Endothelial cell of umbilical vein (primary cell): ENCODE data around the gene TREML4. TPM values are rescaled to one million over a fixed set of nuclear protein-coding genes. Genes with fewer than 3 reads are reported as not detected.

ENCODE experiments used
- Bru-seq: library from RNA; stranded (reverse); fragments of 400-500 nt; gene quantifications from one replicate; lab custom pipeline; 2021; lab: Mats Ljungman, UMichigan
- BruChase-seq, 2 experiments: library from RNA; stranded (reverse); fragments of 400-500 nt; gene quantifications; one replicate each; lab custom pipeline; 2021; lab: Mats Ljungman, UMichigan
- BruUV-seq: library from RNA; stranded (reverse); fragments of 400-500 nt; replicated peaks from 2 replicates; lab custom pipeline; 2021; lab: Mats Ljungman, UMichigan
- CTCF ChIA-PET: fragments of 300-600, 350-600 bp; sonication (Branson Sonifier 250); formaldehyde crosslinking; loops from one replicate; lab custom pipeline; 2021; ENCODE audit warnings: antibody characterized with exemption, inconsistent platforms; lab: Charles Lee
- POLR2A ChIA-PET: fragments of 300-600, 350-600 bp; sonication (Branson Sonifier 250); formaldehyde crosslinking; loops from one replicate; lab custom pipeline; 2021; ENCODE audit warnings: antibody characterized with exemption, inconsistent platforms; lab: Charles Lee
- DNase-seq: peaks from one replicate; pipeline ENCODE4 v3.0.0-alpha.2; 2011; ENCODE audit warnings: low read depth, low spot score
- FAIRE-seq: peaks from 2 replicates; lab custom pipeline; 2011; peaks lifted over from hg19 to GRCh38; lab: Jason Lieb, UNC
- H2AFZ ChIP-seq: 2 replicates; pipeline ENCODE4 v1.6.0; 2012; ENCODE audit warnings: low read depth, low read length, control low read depth, inconsistent platforms
- H3K27ac ChIP-seq: 2 replicates; pipeline ENCODE4 v1.5.1; 2011; ENCODE audit warnings: low read depth, mild to moderate bottlenecking, control low read depth, low read length, moderate library complexity; ENCODE audit not compliant: insufficient read depth
- H3K27me3 ChIP-seq, 2 experiments: 2 replicates each; pipeline versions ENCODE4 v1.6.0 to v1.6.1; 2011; ENCODE audit warnings: low read length in 2 of 2, mixed read lengths in 1 of 2; ENCODE audit not compliant: control insufficient read depth in 2 of 2, insufficient read depth in 2 of 2
- H3K36me3 ChIP-seq, 2 experiments: 2 replicates in 1 of 2; 3 replicates in 1 of 2; pipeline ENCODE4 v1.5.1; 2011; ENCODE audit warnings: low read length in 2 of 2, mild to moderate bottlenecking in 1 of 2, moderate library complexity in 1 of 2; ENCODE audit not compliant: control insufficient read depth in 2 of 2, insufficient read depth in 2 of 2; ENCODE audit errors: extremely low read depth in 1 of 2
- H3K4me1 ChIP-seq: 3 replicates; pipeline ENCODE4 v1.5.1; 2011; ENCODE audit warnings: mild to moderate bottlenecking, low read length; ENCODE audit not compliant: control insufficient read depth, insufficient read depth; ENCODE audit errors: extremely low read depth
- H3K4me2 ChIP-seq: 2 replicates; pipeline ENCODE4 v1.6.1; 2011; ENCODE audit warnings: low read length, control low read depth, mixed read lengths; ENCODE audit not compliant: insufficient read depth
- H3K4me3 ChIP-seq, 3 experiments: fragments of 200-600 bp in 1 of 3; sonication (generic), shearing (Covaris generic) in 1 of 3; replicated peaks in 1 of 3; 2 replicates each; pipeline ENCODE4 v1.5.1; 2011 to 2016; ENCODE audit warnings: control low read depth in 3 of 3, low read length in 3 of 3, mild to moderate bottlenecking in 2 of 3, inconsistent platforms in 1 of 3, low read depth in 1 of 3, moderate library complexity in 1 of 3; ENCODE audit not compliant: insufficient read depth in 1 of 3
- H3K79me2 ChIP-seq: 2 replicates; pipeline ENCODE4 v1.6.0; 2012; ENCODE audit warnings: low read length, inconsistent platforms; ENCODE audit not compliant: control insufficient read depth, insufficient read depth
- H3K9ac ChIP-seq: replicated peaks from 2 replicates; pipeline ENCODE3; 2011; ENCODE audit warnings: low read length, control low read depth; ENCODE audit not compliant: insufficient read depth; ENCODE audit errors: extremely low read depth
- H3K9me1 ChIP-seq: replicated peaks from 3 replicates; pipeline ENCODE4 v1.6.0; 2011; ENCODE audit warnings: mild to moderate bottlenecking, low read length; ENCODE audit not compliant: control insufficient read depth, insufficient read depth; ENCODE audit errors: extremely low read depth
- H3K9me3 ChIP-seq: replicated peaks from 2 replicates; pipeline ENCODE4 v1.5.1; 2012; ENCODE audit warnings: low read length, inconsistent platforms; ENCODE audit not compliant: control insufficient read depth, insufficient read depth
- H4K20me1 ChIP-seq: replicated peaks from 2 replicates; pipeline ENCODE3; 2011; ENCODE audit warnings: mild to moderate bottlenecking, low read length; ENCODE audit not compliant: control insufficient read depth, insufficient read depth; ENCODE audit errors: extremely low read depth
- CTCF ChIP-seq, 2 donors: IDR thresholded peaks; 1 replicate in 1 of 2; 2 replicates in 1 of 2; pipeline ENCODE4 v1.5.1; 2011; ENCODE audit warnings: low read length in 2 of 2, mild to moderate bottlenecking in 2 of 2, moderate library complexity in 2 of 2, control low read depth in 1 of 2, inconsistent platforms in 1 of 2, low read depth in 1 of 2; ENCODE audit not compliant: insufficient read depth in 1 of 2; ENCODE audit errors: extremely low read depth in 1 of 2
- EZH2 ChIP-seq: IDR thresholded peaks from 2 replicates; pipeline ENCODE4 v1.6.1; 2012; ENCODE audit warnings: borderline replicate concordance, low read depth, mild to moderate bottlenecking, moderate library complexity, low read length, inconsistent platforms; ENCODE audit not compliant: severe bottlenecking
- FOS ChIP-seq: IDR thresholded peaks from 2 replicates; pipeline ENCODE4 v1.6.1; 2011; ENCODE audit warnings: mild to moderate bottlenecking, low read length, moderate library complexity, borderline replicate concordance; ENCODE audit not compliant: insufficient read depth
- GATA2 ChIP-seq: IDR thresholded peaks from 2 replicates; pipeline ENCODE4 v1.7.0; 2011; ENCODE audit warnings: low read depth, mild to moderate bottlenecking, moderate library complexity, mixed read lengths, low read length; ENCODE audit not compliant: insufficient read length, insufficient read depth
- JUN ChIP-seq: IDR thresholded peaks from 2 replicates; pipeline ENCODE4 v1.6.1; 2011; ENCODE audit warnings: borderline replicate concordance, low read depth; ENCODE audit not compliant: insufficient read length, insufficient read depth
- MYC ChIP-seq: IDR thresholded peaks from one replicate; pipeline ENCODE4 v1.6.1; 2011; ENCODE audit warnings: mild to moderate bottlenecking, low read depth, low read length
- POLR2A ChIP-seq: IDR thresholded peaks from 2 replicates; pipeline ENCODE4 v1.6.1; 2012; ENCODE audit warnings: low read depth, mild to moderate bottlenecking, control low read depth, low read length
- POLR2AphosphoS5 ChIP-seq: IDR thresholded peaks from 2 replicates; pipeline ENCODE4 v1.6.1; 2012; ENCODE audit warnings: low read depth, mild to moderate bottlenecking, control low read depth, low read length, moderate library complexity; ENCODE audit not compliant: insufficient read depth
- dilution Hi-C: fragments of 300-500 bp; cut with MboI; formaldehyde crosslinking; loops from one replicate; pipeline ENCODE4 v1.15.0; 2019; ENCODE audit warnings: low sequenced_read_pairs; ENCODE audit not compliant: extremely low pct_ligation_motif_present
- intact Hi-C: fragments of 100-400 bp; cut with micrococcal nuclease; formaldehyde crosslinking; loops from one replicate; pipeline ENCODE4 v1.10.0; 2022
- long read RNA-seq: library from polyadenylated mRNA; stranded (forward); transcript quantifications from one replicate; pipeline ENCODE4 v2.0.0, GENCODE V29; 2021
- polyA minus RNA-seq, 3 experiments: library from RNA; depleted of rRNA, polyadenylated mRNA; stranded (reverse); fragments of >200 nt; gene quantifications; 1 replicate in 1 of 3; 2 replicates in 2 of 3; pipeline ENCODE4 v1.2.3, GENCODE V29; 2011
- polyA plus RNA-seq, 4 experiments: library from polyadenylated mRNA; depleted of rRNA in 3 of 4; stranded (reverse) in 3 of 4; unstranded in 1 of 4; fragments of >200 nt; gene quantifications; 2 replicates each; pipeline versions ENCODE4 v1.2.1 to v1.2.3, GENCODE V29; 2011 to 2012; ENCODE audit warnings: missing spikeins in 1 of 4
- total RNA-seq: library from RNA; stranded (reverse); gene quantifications from 2 replicates; pipeline ENCODE4 v1.2.3, GENCODE V29; 2021
- TF ChIP-seq, protein P1 (sequence below): IDR thresholded peaks from 2 replicates; pipeline ENCODE4 v1.6.1; 2011; ENCODE audit not compliant: insufficient read depth, insufficient read length

TREML4 gene
- total RNA-seq (not detected in 2 replicates), polyA plus RNA-seq (not detected in 2 replicates), polyA minus RNA-seq (not detected in 2 replicates), Bru-seq, nascent RNA (not detected), BruChase-seq, experiment 1, labeled RNA remaining after a 6-hour chase (not detected), BruChase-seq, experiment 2, labeled RNA remaining after a 2-hour chase (not detected)
- polyA plus RNA-seq (2011; cell fraction: cytosol; rRNA removed), result not detected in 2 replicates
- not detected in 2 replicates for polyA plus RNA-seq (2011; cell fraction: nucleus; rRNA removed)
- not detected in 2 replicates for polyA plus RNA-seq (2012)
- polyA minus RNA-seq (2011; cell fraction: cytosol; rRNA and poly(A)+ RNA removed), result not detected
- polyA minus RNA-seq (2011; cell fraction: nucleus; rRNA and poly(A)+ RNA removed), result not detected in 2 replicates
- long read RNA-seq, result 0 reads

- Histone ChIP-seq H3K4me3 (no peak within 1 kb of the TSS), H4K20me1 (no peaks in the 10 kb centered on the region), H3K4me2 (no peak within 1 kb of the TSS), H3K9me3 (no peaks in the 10 kb centered on the region), H2AFZ (no peak within 1 kb of the TSS), H3K27me3 (peaks cover 0 to 5% of the 10 kb centered on the region in 2 experiments), H3K9me1 (no peaks in the 10 kb centered on the region), H3K79me2 (no peaks in the 10 kb centered on the region), H3K4me1 (no peaks in the 10 kb centered on the region), H3K27ac (no peak within 1 kb of the TSS), H3K9ac (no peak within 1 kb of the TSS), H3K36me3 (no peaks in the 10 kb centered on the region)
- dilution Hi-C loops (no loop called here), intact Hi-C loops (no loop called here)
- TF ChIP-seq, protein P1, sequence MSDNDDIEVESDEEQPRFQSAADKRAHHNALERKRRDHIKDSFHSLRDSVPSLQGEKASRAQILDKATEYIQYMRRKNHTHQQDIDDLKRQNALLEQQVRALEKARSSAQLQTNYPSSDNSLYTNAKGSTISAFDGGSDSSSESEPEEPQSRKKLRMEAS, result no peak
- TF ChIP-seq FOS (no peak), CTCF (IDR thresholded peaks at IDR 0.05; ENCODE audit: extremely low read depth in 1 of 2, insufficient read depth in 1 of 2, low read depth in 1 of 2, low read length in 2 of 2) (no peak), EZH2 (no peak), JUN (no peak), POLR2A (no peak), POLR2AphosphoS5 (no peak), MYC (no peak), GATA2 (no peak)
- CTCF ChIA-PET, result no interaction called here
- BruUV-seq, result no TSS peak
- no peak for FAIRE-seq
- no peak for DNase-seq
- POLR2A ChIA-PET, result no interaction called here
These were observed at the start of gene TREML4 for GRCh38 chr6:41228096-41228495. TREML4 (plus strand) TSS chr6:41228349; CDS start chr6:41228428, 79 bp downstream.
